HEK293T (cell line): Measurements from ENCODE around the gene TRAPPC2.
"Not testable (repeated sequence)": the region's sequence is repeated elsewhere in the genome, so short reads cannot be mapped to it uniquely, and the experiment has no call there.

Experiments used
- CTCF ChIA-PET: fragments of 350-600 bp; formaldehyde crosslinking; extraction: SDS; loops from one replicate; lab custom pipeline; 2021; ENCODE audit warnings: antibody characterized with exemption, inconsistent platforms; lab: Yijun Ruan, JAX
- POLR2A ChIA-PET: fragments of 350-600 bp; formaldehyde crosslinking; extraction: SDS; loops from one replicate; lab custom pipeline; 2020; ENCODE audit warnings: antibody characterized with exemption, inconsistent platforms; lab: Yijun Ruan, JAX
- DNase-seq: peaks from one replicate; pipeline ENCODE4 v3.0.0; 2012; ENCODE audit warnings: mixed read lengths; ENCODE audit errors: extremely low spot score
- BHLHE40 ChIP-seq: fragments of 450-650 bp; IDR thresholded peaks from 2 replicates; pipeline ENCODE4 v1.6.1; 2016; ENCODE audit warnings: mild to moderate bottlenecking, moderate library complexity, borderline replicate concordance
- CTBP1 ChIP-seq: fragments of 450-650 bp; IDR thresholded peaks from 2 replicates; pipeline ENCODE4 v1.6.1; 2016; ENCODE audit warnings: borderline replicate concordance
- ELF4 ChIP-seq: fragments of 450-650 bp; IDR thresholded peaks from 2 replicates; pipeline ENCODE4 v1.6.1; 2017; ENCODE audit warnings: antibody characterized with exemption
- FOXA1 ChIP-seq: fragments of 450-650 bp; IDR thresholded peaks from 2 replicates; pipeline ENCODE4 v1.6.1; 2016; ENCODE audit warnings: mild to moderate bottlenecking
- FOXK2 ChIP-seq: fragments of 450-650 bp; IDR thresholded peaks from 2 replicates; pipeline ENCODE4 v1.6.1; 2016; ENCODE audit warnings: mild to moderate bottlenecking
- FOXM1 ChIP-seq: fragments of 450-650 bp; IDR thresholded peaks from 2 replicates; pipeline ENCODE4 v1.6.1; 2017; ENCODE audit warnings: mild to moderate bottlenecking, borderline replicate concordance
- HDGF ChIP-seq: fragments of 450-650 bp; IDR thresholded peaks from 2 replicates; pipeline ENCODE4 v1.6.1; 2017; ENCODE audit warnings: antibody characterized with exemption, borderline replicate concordance
- L3MBTL2 ChIP-seq: fragments of 450-650 bp; conservative IDR thresholded peaks from 2 replicates; pipeline ENCODE4 v1.6.1; 2016; ENCODE audit warnings: mild to moderate bottlenecking
- LEF1 ChIP-seq: fragments of 450-650 bp; IDR thresholded peaks from 2 replicates; pipeline ENCODE4 v1.6.1; 2017; ENCODE audit warnings: mild to moderate bottlenecking, borderline replicate concordance
- NFRKB ChIP-seq: fragments of 450-650 bp; IDR thresholded peaks from 2 replicates; pipeline ENCODE4 v1.6.1; 2016; ENCODE audit warnings: mild to moderate bottlenecking, moderate library complexity
- PKNOX1 ChIP-seq: fragments of 450-650 bp; IDR thresholded peaks from 2 replicates; pipeline ENCODE4 v1.6.1; 2016
- SP1 ChIP-seq: fragments of 450-650 bp; IDR thresholded peaks from 2 replicates; pipeline ENCODE4 v1.6.1; 2017
- SUZ12 ChIP-seq: fragments of 450-650 bp; IDR thresholded peaks from 2 replicates; pipeline ENCODE4 v1.6.1; 2016; ENCODE audit warnings: mild to moderate bottlenecking
- TARDBP ChIP-seq: fragments of 450-650 bp; IDR thresholded peaks from 2 replicates; pipeline ENCODE4 v1.6.1; 2016
- ZNF384 ChIP-seq: fragments of 450-650 bp; IDR thresholded peaks from 2 replicates; pipeline ENCODE4 v1.6.1; 2016

TRAPPC2 gene

DNA sequence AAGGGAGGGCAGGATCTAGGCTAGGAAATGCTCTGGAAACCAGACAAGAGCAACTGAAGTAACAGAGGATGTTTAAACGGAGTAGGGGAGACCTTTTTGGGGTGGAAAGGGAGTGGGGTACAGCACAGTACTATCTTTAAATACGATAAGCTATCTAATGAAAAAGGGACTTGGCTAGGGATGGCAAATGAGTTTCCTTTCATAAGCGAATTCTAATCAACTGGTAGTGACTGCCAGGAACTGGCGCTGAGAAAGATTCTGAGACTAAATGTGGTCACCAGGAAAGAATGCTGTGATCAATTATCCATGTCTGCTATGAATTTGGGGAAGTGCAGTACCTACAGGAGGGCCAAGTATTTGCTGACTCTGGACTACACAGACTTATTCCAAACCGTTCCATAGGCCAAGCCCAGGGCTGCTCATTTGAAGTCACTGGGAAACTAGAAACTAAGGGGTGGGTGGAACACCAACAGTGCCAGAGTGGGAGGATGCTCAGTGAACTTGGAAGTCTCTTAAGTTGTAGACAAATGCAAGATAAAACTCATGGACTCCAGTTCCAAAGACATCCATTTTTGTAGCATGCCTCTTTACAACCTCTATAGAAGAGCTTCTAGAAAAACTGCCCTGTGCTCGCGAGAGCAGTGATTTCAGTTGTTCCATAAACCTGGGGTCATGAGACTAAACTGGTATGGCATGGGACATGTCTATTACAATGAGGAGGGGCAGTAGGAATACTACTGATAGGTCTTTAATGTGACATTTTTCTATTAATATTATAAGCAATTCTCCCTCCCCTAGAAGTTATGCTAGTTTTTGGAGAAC lies 2.0 kb downstream of the TRAPPC2 start:
- ChIA-PET POLR2A (interaction anchor here (2.5 kb wide), 1 partner anchor 44 kb away, joined by 20 read pairs; the partner anchor contains the start of gene RAB9A), CTCF (interaction anchor here (0.9 kb wide), 1 partner anchor 18 kb away, joined by 3 read pairs; no protein-coding TSS in a partner anchor)
- no peak for DNase-seq
- TF ChIP-seq ELF4, result no peak
- no peak for TF ChIP-seq FOXA1
- TF ChIP-seq TARDBP, result no peak

DNA sequence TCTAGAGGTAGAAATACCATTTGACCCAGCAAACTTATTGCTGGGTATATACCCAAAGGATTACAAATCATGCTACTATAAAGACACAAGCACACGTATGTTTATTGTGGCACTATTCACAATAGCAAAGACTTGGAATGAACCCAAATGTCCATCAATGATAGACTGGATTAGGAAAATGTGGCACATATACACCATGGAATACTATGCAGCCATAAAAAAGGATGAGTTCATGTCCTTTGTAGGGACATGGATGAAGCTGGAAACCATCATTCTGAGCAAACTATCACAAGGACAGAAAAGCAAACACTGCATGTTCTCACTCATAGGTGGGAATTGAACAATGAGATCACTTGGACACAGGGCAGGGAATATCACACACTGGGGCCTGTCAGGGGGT lies 3.9 kb downstream of the TRAPPC2 start:
- POLR2A ChIA-PET, CTCF ChIA-PET, DNase-seq: not testable (repeated sequence)

- DNase-seq, POLR2A ChIA-PET, CTCF ChIA-PET: not testable (repeated sequence)
Measured at GRCh38 chrX:13726583-13726982, 7.8 kb downstream of the TRAPPC2 start.

GRCh38 chrX:13724878-13725277 lies 9.5 kb downstream of the TRAPPC2 start:
- CTCF ChIA-PET, DNase-seq: not testable (repeated sequence)
- POLR2A ChIA-PET, result interaction anchor here (5.3 kb wide), 1 partner anchor 10 kb away, joined by 32 read pairs; the partner anchor contains the start of genes OFD1 and TRAPPC2

- CTCF ChIA-PET, result interaction anchor here (0.7 kb wide), 1 partner anchor 134 kb away, joined by 4 read pairs; no protein-coding TSS in a partner anchor
- DNase-seq, result no peak
- POLR2A ChIA-PET, result interaction anchor here (0.7 to 5.3 kb wide), 2 partner anchors 13 to 307 kb away, joined by 3 to 32 read pairs; partner anchors contain the start of genes OFD1 and TRAPPC2
- TF ChIP-seq SUZ12, result no peak
Measured at GRCh38 chrX:13721819-13722519, 12.5 kb downstream of the TRAPPC2 start.

GRCh38 chrX:13721371-13721770 lies 13.0 kb downstream of the TRAPPC2 start:
- no peak for DNase-seq
- no peak for TF ChIP-seq BHLHE40
- no peak for TF ChIP-seq CTBP1
- TF ChIP-seq FOXK2, result no peak
- TF ChIP-seq ZNF384, result no peak
- TF ChIP-seq FOXA1, result no peak
- TF ChIP-seq NFRKB, result no peak
- TF ChIP-seq HDGF, result no peak
- no peak for TF ChIP-seq LEF1
- TF ChIP-seq SUZ12, result no peak
- no peak for TF ChIP-seq FOXM1
- no peak for TF ChIP-seq TARDBP
- TF ChIP-seq L3MBTL2, result no peak
- no peak for TF ChIP-seq SP1
- ChIA-PET CTCF (no interaction called here), POLR2A (interaction anchor here (5.3 kb wide), 1 partner anchor 13 kb away, joined by 32 read pairs; the partner anchor contains the start of genes OFD1 and TRAPPC2)

DNA sequence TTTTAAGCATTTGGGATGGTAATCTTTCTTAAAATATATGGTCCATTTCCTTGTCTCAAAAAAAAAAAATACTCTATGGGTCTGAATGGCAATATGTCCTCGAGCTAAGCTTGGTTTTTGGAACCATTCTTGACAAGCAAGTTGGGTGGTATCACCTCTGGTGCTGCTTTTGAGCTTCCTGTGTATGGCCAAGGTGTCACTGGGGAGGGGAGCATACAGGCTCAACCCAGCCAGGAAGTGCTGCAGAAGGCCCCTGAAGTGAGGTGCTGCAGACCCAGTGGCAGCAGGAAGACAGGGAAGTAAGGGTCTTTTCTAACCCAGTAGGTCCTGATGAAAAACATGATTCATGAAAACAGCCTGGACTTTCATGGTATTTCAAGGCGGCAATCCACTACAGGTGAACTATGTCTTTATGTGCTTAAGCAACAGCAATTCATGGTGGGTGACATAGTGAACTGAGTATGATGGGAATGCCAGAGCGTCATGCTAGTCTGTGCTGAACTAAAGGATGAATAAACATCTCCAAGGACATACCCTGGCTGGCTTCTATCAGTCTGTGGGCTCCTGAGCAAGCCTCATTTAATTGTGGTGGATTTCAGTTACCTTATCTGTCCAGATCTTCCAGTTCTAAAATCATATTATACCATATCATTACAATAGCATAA lies 15.1 kb downstream of the TRAPPC2 start:
- POLR2A ChIA-PET, result no interaction called here
- no peak for TF ChIP-seq PKNOX1
- TF ChIP-seq ELF4, result no peak
- no peak for TF ChIP-seq SP1
- no peak for TF ChIP-seq TARDBP
- no peak for TF ChIP-seq LEF1
- TF ChIP-seq L3MBTL2, result no peak
- DNase-seq, result no peak

DNA sequence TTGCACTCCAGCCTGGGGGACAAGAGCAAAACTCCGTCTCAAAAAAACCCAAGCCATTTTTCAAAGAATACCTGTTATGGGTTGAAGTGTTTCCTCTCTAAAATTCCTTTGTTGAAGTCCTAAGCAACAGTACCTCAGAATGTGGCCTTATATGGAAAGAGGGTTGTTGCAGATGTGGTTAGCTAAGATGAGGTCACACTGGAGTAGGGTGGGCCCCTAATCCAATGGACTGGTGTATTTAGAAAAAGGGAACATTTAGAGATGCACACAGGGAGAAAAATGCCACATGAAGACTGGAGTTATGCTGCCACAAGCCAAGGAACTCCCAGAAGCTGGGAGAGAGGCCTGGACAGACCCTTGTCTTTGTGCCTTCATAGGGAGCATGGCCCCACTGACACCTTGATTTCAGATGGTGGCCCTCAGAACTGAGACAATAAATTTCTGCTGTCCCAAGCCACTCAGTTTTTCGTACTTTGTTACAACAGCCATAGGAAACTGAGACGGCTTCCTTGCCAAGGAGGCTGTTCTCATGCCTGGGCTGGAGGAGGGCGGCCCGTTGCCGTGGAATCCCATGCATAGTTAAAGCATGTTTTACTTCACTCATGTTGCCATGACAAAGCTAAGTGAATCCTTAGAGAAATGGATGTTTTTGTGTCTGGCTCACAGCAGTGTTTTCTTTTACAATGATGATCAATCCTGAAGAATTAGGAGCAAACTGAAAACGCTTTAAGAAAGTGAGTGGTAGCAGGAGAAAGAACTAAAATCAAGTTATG lies 16.5 kb downstream of the TRAPPC2 start:
- no peak for DNase-seq
- TF ChIP-seq SP1 (no peak), FOXK2 (no peak), FOXM1 (no peak), LEF1 (no peak), L3MBTL2 (no peak), PKNOX1 (no peak), HDGF (no peak), FOXA1 (no peak), ZNF384 (no peak), TARDBP (no peak), NFRKB (no peak)
- ChIA-PET CTCF (no interaction called here), POLR2A (interaction anchor here (0.9 kb wide), 1 partner anchor 17 kb away, joined by 3 read pairs; the partner anchor contains the start of genes OFD1 and TRAPPC2)

More for the DNA sequence above, 15.1 kb downstream of the TRAPPC2 start:
- CTCF ChIA-PET, result interaction anchor here (0.6 kb wide), 1 partner anchor 63 kb away, joined by 3 read pairs; no protein-coding TSS in a partner anchor
